Stimulated activated CD4-positive, alpha-beta T cell treated with anti-CD3 and anti-CD28 coated beads, Interleukin-1b, Interleukin-23, amount 100 ng/mL, for 1 hour (primary cell): Measurements from ENCODE around the gene CLEC19A.

Experiments used
- DNase-seq, 2 donors: peaks; one replicate each; pipeline ENCODE4 v3.0.0-alpha.2; 2020; ENCODE audit warnings: low read depth in 2 of 2

The CLEC19A gene

GRCh38 chr16:19285431-19285830 is at the start of gene CLEC19A:
Gene CLEC19A, plus strand, starts transcription at chr16:19285731. Its CDS starts 121 bp downstream, at chr16:19285852.
- DNase-seq, result no peak

- DNase-seq, result no peak
Observed at GRCh38 chr16:19235886-19236285, 49.6 kb upstream of the CLEC19A start.

- DNase-seq, result no peak
Observed at GRCh38 chr16:19236561-19237209, 48.8 kb upstream of the CLEC19A start.

- no peak for DNase-seq
Observed at GRCh38 chr16:19238406-19238805, 47.1 kb upstream of the CLEC19A start.

GRCh38 chr16:19239511-19240155 is 45.9 kb upstream of the CLEC19A start:
- DNase-seq, result no peak

GRCh38 chr16:19240494-19240893 is 45.0 kb upstream of the CLEC19A start:
- DNase-seq, result no peak

GRCh38 chr16:19241512-19241911 is 44.0 kb upstream of the CLEC19A start:
- DNase-seq, result no peak

GRCh38 chr16:19242186-19242585 is 43.3 kb upstream of the CLEC19A start:
- no peak for DNase-seq

GRCh38 chr16:19242987-19243575 is 42.5 kb upstream of the CLEC19A start:
- no peak for DNase-seq

GRCh38 chr16:19245326-19245925 is 40.1 kb upstream of the CLEC19A start:
- no peak for DNase-seq

- no peak for DNase-seq
Observed at GRCh38 chr16:19252904-19253303, 32.6 kb upstream of the CLEC19A start.

GRCh38 chr16:19254611-19255010 is 30.9 kb upstream of the CLEC19A start:
- no peak for DNase-seq

- DNase-seq, result no peak
Observed at GRCh38 chr16:19264123-19264673, 21.3 kb upstream of the CLEC19A start.

- no peak for DNase-seq
Observed at GRCh38 chr16:19265380-19265930, 20.1 kb upstream of the CLEC19A start.

- no peak for DNase-seq
Observed at GRCh38 chr16:19266774-19267173, 18.8 kb upstream of the CLEC19A start.

GRCh38 chr16:19269098-19269497 is 16.4 kb upstream of the CLEC19A start:
- DNase-seq, result no peak

GRCh38 chr16:19274165-19274797 is 11.2 kb upstream of the CLEC19A start:
- no peak for DNase-seq

GRCh38 chr16:19278403-19278802 is 7.1 kb upstream of the CLEC19A start:
- DNase-seq, result no peak

GRCh38 chr16:19281246-19281645 is 4.3 kb upstream of the CLEC19A start:
- no peak for DNase-seq

GRCh38 chr16:19282101-19282500 is 3.4 kb upstream of the CLEC19A start:
- no peak for DNase-seq

- no peak for DNase-seq
Observed at GRCh38 chr16:19283637-19284036, 1.9 kb upstream of the CLEC19A start.

GRCh38 chr16:19284207-19284606 is 1.3 kb upstream of the CLEC19A start:
- DNase-seq, result no peak
